OCI-M2 (cell line): ENCODE measurements around the gene NEDD4L.
"Not testable (repeated sequence)": the region's sequence is repeated elsewhere in the genome, so short reads cannot be mapped to it uniquely, and the experiment has no call there.

Source experiments
- DNase-seq: peaks from one replicate; lab custom pipeline; 2025; ENCODE audit not compliant: unreplicated experiment; lab: John Stamatoyannopoulos, UW

NEDD4L gene

DNA sequence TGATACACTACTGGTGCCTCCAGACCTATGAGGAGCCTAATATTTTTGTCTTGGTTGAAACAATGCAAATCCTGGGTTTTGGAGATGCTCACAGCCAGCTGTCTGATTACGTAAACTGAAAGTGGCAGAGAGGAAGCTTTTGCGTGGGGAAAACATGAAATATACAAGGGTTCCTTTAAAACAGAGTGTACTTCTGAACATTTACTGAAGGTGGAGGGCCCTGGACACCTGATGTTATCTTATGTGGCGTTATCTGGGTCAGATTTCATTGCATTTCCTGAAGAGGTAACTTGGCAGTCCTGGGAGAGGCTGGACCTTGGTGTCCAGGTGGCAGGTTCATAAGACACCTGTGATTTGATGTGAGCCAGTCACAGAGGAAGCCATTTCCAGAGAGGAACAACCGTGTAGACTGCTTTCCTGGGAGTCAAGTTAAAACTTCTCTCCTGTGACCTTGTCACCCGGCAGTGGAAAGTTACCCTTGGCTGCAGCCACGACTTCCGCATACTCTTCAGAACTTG lies 105.0 kb downstream of the NEDD4L start:
- DNase-seq, result no peak

DNA sequence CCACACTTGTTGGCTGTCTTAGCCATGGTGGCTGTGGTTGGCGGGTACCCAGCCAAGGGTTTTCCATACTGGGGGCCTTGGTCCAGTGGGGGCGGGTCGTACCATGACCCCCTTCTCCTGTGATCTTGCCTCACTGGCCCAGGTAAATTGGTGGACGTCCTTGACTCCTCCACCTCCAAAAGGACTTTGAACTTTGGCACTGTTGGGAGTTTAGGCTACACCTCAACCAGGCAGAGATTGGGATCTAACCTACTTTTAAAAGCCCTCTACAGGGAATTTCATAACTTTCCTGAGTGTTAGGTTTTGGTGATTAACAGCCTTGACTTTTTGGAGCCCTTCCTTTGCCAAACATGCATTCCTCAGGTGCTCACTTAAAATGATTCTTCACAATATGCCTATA lies 106.7 kb downstream of the NEDD4L start:
- DNase-seq, result no peak

DNA sequence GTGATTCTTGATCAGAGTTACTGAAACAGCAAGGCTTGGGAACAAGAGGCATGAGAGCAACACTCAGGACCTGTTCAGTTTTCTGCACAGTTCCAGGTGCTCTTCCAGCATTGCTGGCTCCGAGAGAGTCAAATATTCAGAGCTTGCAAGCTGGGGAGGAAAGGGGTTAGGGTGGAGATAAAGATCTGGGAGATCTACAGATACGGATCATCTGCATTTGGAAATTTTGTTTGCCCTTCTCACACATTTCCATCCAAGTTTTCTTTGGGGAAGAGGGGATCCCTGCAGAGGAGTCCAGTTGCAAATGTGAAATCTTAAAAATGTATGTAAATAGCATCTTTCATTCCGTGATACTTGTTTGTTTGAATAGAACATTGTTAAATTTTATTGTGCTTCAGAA lies 108.2 kb downstream of the NEDD4L start:
- DNase-seq, result no peak

DNA sequence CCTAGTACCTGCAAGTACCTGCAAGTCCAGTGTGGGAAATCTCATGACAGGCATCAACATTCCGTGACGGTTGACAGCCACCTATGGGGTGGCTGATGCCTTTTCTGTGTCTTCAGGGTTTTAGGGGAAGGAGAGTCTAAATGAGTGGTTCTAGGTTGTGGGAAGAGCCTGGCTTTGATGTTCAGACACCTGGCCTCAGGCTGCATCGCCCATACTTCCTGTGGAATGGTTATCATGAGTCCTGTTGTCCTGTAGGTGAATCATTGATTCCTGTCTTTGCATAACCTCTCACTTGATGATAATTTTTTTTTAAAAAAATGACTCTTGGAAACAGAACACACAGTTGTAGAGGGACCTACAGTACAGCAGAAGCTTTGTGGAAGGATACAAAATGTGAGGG lies 108.9 kb downstream of the NEDD4L start:
- DNase-seq, result no peak

DNA sequence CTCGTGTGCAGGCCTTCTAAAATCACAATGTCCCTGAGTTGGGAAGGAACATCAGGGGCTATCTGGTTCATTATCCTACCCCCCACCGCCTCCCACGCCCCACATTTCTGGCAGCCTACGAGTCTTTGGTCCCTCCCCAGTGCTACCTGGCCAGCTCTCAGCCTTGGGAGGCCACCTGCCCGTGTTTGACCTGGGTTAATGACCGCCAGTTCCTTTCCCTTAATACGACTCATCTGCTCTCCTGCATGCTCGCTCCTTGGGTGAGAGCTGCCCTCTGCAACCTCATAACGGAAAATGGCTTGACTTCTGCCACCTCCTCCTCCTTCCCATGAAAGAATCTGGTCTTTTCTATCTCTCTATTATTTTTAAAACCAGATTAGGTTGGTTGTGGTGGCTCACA lies 112.5 kb downstream of the NEDD4L start:
- DNase-seq, result no peak

DNA sequence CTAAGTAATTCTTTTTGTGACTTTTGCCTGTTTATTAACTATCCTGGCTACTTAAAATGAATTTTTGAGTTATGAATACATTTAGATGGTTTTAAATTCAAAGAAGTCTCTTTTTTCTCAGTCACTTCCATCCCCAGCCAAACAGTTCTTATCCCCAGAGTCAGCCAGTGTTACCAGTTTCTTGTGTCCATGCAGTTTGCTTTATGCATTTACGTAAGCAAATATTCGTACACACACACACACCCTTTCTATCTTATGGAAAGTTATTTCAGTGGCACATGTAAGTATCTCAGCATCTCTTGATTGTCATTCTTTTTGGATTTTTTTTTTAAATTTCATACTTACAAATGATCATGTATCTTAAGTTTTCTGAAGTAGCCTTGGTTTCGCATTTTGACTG lies 113.2 kb downstream of the NEDD4L start:
- DNase-seq, result no peak

DNA sequence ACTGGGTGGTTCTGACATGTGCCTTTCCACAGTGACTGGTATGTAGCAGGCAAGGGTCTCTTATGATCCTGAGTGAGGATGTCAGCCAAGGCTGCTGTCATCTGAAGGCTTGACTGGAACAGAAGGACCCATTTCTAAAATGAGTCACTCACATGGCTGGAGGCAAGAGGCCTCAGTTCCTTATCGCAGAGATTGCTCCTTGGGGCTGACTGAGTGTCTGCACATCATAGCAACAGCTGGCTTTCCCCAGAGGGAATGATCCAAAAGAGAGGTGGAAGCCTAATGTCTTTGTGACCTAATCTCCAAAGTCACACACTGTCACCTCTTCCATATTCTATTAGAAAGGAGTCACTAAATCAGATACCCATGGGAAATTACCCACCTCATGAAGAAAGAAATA lies 114.0 kb downstream of the NEDD4L start:
- no peak for DNase-seq

DNA sequence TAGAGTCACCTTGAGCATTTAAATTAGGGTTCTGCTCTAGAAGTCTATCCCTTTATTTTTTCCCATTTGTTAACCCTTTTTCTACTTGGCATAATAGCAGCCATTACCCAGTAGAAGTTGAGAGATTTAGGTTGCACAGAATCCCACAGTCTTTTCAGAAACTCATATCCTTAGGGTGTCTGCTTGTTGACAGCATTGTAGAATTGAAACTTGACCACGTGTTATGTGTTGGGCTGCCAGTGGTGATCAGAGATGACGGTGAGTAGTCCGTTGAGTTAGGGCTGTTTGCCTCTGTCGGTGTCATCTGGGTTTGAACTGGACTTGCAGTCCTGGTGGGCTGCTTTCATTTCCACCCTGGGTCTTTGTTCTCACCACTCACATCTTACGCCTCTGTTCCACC lies 114.4 kb downstream of the NEDD4L start:
- no peak for DNase-seq

DNA sequence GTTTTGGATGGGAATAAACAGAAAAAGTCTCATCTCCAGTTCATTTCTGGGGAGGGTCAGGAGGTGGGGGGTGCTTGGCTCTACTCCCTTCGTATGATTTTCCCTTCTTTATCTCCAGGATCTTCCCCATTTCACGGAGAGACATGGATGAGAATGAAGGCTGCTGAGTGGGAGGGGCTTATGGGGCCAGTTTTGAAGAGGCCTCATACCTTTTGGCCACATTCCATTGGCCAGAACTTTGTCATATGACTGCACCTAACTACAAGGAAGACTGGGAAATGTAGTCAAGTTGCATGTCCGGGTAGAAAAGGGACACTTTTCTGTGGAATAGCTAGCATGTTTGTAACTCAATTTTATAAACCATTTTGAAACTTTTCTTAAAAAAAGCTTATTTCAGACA lies 117.6 kb downstream of the NEDD4L start:
- DNase-seq, result no peak

DNA sequence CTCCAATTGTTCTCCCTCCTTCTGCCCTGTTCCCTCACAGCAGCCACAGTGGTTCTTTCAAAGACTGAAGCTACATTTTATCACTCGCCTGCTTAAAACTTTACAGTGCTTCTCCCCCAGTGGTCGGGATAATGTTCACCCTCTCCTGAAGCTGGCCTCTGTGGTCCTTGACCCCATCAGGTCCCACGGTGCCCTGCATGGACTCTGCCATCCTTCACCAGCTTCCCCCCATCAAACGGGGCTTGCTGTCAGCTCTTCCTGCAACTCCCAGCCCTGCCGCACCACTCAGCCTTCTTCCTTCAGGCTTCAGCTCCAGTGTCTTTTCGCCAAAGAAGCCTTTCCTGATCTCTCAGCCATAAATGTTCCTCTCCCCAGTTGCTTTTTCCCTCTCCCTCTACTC lies 118.1 kb downstream of the NEDD4L start:
- DNase-seq, result no peak

DNA sequence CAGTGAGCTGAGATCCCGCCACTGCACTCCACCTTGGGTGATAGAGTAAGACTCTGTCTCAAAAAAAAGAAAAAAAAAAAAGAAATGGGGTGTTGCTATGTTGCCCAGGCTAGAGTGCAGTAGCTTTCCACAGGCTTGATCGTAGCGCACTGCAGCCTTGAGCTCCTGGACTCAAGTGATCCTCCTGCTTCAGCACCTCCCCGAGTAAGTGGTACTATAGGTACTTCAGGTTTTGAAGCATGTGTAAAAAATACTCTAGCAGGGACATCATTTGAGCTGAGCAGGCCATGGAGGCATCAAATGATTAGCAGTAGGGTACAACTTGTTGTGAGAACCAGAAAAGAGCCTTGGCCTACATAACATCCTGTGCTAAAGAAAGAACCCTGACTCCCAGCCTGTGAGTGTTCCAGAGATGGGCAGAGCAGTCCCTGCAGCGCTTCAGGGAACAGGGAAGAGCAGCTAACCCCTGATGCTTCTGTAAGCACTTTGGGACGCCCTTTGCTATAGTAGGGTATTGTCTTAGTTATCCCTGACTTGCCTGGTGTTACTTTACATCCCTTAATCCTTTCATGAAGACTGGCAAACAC lies 119.1 kb downstream of the NEDD4L start:
- no peak for DNase-seq

DNA sequence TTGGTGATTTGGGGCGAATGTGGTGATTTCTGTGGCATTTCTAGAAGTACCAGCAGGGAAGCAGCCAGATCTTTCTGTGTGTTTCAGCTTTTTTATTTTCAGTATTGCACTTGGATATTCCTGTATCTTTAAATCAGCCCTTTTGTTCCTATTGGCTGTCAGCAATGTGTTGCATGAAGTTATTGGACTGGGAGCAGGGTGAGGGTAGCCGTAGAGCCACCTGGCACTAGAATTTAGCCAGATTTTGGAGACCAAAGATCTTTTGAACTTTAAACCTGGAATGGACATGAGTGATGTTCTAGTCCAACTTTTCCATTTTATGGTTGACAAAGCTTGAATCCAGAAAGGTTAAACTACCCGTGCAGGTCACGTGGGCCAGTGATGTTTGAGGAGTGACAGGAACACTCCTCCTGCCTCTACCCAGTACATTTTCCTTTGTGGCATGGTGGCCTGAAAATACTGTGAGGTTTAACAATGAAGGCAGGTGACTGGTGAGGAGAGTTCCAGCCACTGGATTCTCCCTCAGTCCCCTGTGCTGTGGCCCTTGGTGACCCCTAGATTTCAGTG lies 122.3 kb downstream of the NEDD4L start:
- no peak for DNase-seq

DNA sequence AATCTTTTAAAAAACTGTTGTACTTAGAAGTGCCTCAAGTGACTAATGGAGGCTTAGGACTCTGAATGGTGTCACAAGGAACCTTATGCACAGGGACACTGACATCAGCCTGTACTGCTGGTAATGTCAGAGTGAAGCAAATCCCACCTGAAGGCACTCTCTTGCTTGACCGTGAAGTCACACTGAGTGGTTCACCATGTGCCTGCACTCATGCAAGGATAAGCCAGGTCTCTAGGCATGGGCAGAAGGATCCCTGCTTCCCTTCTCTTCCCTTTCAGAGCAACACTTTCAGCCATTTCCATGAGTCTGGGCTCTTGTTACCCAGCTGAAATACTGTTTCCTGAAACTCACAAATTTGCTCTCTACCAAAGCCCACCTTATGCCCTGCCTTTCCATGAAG lies 123.0 kb downstream of the NEDD4L start:
- DNase-seq, result no peak

DNA sequence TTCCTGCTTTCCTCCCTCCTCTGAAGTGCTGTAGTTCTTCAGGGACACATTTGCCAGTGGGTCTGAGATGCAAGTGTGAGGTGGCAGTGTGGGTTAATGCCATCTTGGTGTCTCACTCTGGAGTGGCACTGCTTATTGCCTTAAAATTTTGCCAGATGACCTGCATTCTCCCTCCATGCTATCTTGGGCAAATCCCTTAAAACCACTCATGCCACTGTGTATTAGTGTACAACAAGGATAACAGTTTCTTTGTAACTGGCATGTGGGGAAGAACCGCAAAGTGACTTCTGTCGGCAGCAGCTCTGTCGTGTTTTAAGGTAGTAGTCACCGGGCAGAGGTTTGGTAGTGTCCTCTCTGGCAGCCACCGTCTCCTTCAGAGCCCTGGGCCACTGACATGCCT lies 124.2 kb downstream of the NEDD4L start:
- DNase-seq, result no peak

DNA sequence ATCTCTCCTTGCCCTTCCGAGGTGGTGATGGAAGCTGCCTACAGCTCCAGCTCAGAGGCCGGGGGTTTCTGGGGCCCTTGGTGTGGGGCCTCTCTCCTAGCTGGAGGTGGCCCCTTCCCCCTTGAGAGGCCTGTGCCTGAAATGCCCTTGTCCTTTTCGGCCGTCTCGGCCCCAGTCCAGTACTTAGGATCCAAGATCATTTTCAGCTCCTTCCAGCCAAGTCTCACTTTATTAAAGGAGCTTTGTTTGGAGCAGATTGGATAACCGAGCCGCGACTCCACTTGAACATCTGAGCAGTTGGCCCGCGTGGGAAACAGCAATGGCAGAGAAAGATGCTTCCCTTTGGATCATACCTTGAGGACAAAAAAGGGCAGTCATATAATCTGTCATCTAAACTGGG lies 125.0 kb downstream of the NEDD4L start:
- DNase-seq, result no peak

DNA sequence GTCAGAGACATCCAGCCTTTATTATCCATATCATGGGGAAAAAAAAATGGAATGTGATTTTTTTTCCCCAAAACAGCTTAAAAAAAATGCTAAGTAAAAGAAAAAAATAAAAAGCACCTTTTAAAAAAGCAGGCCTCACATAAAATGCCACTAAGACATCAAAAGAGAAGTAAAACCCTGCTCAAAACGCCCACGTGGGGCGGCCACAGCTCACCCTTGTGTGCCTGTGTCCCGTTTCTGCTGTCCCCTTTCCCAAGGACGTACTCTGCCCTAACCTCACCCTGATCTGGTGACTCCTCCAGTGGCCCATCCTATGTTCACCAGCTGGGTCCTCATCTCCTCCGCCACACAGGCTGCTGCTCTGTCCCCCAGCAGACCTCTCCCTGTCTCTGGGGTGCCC lies 125.4 kb downstream of the NEDD4L start:
- DNase-seq, result no peak

DNA sequence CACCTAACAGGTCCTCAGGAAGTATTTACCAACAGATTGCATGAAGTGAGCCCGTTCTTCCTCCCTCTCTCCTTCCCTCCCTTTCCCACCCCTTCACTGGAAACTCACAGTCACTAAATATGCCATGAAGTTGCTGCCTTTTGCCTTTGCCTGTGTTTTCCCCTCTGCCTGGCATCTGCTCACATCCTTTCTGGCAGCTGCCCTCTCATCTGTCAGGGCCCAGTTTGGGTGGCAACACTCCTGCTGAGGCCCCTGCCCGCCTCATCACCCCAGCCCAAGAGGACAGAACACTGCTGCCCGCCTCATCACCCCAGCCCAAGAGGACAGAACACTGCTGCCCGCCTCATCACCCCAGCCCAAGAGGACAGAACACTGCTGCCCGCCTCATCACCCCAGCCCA lies 126.0 kb downstream of the NEDD4L start:
- not testable (repeated sequence) for DNase-seq

DNA sequence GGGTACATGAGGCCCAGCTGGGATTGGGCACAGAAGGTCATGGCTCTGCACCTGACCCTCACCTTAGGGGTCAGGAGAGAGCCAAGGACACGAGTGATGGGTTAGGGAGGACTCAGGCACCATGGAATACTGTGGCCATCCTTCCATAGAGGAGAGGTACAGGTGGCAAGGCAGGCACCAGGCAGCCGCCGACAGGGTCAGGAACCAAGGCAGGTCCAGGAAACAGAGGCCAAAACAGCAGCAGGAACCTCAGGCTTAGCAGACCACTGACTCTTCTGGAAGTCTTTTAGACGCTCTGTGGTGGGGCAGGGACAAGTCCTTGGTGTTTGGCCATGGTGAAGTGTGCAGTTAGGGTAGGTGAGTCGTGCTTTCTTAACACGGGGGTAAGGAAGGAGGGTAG lies 128.0 kb downstream of the NEDD4L start:
- no peak for DNase-seq

DNA sequence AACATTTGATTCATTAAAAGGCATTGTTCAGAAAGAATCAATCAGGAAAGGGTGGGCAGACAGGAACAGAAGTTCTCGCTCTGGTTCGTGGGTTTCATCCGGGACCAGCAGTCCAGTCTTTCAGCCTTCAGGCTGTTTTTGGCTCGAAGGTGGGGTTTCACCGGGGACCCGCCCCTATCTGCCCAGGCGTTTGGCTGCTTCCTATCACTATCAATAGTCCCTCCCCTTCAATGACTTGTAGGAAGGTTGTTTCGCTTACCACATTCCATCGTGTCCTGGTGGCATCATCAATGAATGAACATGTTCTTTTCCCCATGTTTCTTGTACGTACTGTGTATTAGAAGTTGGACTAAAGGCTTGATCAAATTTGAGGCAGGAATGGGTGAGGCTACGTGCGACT lies 130.3 kb downstream of the NEDD4L start:
- DNase-seq, result no peak

DNA sequence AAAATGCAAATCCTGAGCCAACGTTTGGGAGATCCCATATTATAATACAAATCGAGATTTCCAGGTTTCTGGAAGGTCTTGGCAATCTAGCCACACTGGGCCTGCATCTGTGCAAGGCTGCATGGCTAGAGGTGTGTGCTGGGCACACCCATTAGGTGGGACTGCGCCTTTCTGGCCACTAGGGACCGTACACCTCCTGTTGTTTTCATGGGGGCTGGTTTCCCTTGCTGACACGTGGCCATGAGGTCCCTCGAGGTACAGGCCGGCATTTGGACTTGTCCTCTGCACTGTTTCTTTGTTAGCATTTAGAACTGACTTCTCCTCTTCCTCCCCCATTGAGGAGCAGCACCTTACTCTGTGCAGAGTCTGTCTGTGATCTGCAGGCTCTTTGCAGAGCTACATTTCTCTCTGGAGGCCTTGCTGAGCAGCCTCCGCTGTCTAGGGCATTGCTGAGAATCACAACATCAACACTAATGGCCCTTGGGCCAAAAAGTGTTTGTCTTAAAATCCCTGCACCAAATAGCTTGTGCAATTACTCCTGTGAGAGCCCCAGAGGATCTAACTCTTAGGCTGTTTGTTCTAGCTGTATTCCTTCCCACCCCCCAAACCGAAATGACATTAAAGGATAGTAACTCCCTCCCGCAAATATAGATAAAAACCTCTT lies 131.2 kb downstream of the NEDD4L start:
- no peak for DNase-seq

DNA sequence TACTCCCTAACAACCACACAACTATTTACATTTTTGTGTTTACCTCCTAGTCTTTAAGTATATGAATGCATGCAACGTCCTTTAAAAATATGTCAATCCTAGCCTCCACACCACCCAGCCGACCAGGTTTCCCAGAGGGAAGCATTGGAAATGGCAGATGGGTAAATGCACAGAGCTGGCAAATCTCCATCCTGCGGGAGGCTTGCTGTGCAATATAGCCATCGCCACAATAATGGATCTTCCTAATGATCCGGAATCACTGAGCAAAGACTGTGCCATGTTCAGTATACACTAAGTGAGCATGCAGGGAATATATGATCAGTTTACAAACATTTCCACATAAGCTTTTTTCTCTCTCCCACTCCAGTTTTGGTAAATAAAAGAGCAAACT lies 131.8 kb downstream of the NEDD4L start:
- DNase-seq, result no peak

DNA sequence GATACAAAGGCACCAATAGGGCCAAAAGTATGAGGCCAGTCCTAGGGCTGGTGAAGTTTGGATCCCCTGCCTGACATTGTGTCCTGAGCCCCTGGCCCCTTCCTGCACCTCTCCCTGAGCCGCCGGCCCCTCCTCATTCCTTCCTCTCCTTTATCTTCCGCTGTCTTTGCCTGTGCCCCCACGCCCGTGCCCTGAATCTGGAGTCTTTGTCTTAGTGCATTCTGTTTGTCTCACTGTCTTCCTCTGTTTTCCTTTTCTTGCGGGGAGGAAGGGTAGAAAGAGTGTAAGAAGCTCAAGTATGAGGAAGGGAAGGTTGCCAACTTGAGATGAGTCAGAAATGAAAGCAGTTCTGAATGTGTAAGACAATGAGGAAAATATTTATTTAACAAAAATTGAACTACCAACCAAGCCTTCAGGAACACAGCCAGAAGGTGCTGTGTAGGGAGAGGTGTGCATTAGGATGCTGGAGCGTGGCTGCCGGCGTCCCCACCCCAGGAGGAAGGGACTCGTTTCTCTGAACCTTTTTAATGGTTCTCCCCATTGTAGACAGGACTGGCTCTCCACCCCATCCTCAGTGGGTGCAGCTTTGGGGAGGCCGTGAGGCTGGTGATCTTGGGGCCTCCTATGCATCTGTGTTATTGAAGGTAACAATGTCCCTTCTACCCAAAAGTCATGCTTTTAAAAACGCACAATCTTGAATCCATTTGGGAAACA lies 133.1 kb downstream of the NEDD4L start:
- no peak for DNase-seq
